ENCODE measurements around the gene FKBP3.

FKBP3 gene

DNA sequence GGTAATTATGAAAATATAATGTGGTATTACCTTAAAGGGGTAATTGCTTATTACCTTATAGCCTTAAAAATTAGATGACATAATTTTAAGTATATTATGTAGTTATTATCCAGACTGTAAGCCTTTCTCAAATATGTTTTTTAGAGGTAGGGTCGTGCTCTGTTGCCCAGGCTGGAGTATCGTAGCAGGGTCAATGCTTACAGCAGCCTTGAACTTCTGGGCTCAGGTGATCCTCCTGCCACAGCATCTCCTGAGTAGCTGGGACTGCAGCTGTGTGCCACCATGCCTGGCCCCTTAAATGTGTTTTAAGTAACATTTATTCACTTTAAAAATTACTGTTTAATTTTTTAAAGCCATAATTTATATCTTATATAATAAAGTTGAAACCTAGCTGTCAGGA is 40.0 kb downstream of the FKBP3 start:
- no peak for DNase-seq (ENCODE audit: extremely low read depth, insufficient read length)
- H3K36me3 ChIP-seq (ENCODE audit: control insufficient read depth, insufficient read depth, low read length), result peaks cover 3% of the 10 kb centered on the region
- no peak overlapping the region for H3K4me3 ChIP-seq (replicated peaks; ENCODE audit: low read depth, low read length)
- no peaks in the 10 kb centered on the region for H3K27me3 ChIP-seq (replicated peaks; ENCODE audit: control insufficient read depth, insufficient read depth, low read length)
- TF ChIP-seq, protein P1, sequence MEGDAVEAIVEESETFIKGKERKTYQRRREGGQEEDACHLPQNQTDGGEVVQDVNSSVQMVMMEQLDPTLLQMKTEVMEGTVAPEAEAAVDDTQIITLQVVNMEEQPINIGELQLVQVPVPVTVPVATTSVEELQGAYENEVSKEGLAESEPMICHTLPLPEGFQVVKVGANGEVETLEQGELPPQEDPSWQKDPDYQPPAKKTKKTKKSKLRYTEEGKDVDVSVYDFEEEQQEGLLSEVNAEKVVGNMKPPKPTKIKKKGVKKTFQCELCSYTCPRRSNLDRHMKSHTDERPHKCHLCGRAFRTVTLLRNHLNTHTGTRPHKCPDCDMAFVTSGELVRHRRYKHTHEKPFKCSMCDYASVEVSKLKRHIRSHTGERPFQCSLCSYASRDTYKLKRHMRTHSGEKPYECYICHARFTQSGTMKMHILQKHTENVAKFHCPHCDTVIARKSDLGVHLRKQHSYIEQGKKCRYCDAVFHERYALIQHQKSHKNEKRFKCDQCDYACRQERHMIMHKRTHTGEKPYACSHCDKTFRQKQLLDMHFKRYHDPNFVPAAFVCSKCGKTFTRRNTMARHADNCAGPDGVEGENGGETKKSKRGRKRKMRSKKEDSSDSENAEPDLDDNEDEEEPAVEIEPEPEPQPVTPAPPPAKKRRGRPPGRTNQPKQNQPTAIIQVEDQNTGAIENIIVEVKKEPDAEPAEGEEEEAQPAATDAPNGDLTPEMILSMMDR (IDR thresholded peaks at IDR 0.05; ENCODE audit: insufficient read depth, low read length, poor library complexity, severe bottlenecking), result no peak

DNA sequence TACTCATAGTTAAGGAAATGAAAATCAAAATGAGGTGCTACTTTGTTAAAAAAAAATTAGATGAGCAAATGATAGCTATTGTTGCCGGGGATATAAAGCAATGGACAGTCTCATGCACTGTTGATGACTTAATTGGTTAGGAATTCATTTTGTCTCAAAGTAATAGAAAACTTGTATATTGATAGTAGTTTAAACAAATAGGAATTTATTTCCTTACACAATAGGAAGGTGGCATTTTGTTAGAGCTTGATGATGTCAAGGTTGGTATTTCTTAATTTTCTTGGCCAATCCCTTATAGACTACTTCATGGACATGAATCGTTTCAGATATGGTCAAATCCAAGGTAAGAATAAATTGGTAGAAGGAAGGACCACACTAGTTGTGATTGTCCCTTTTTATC is 42.6 kb downstream of the FKBP3 start:
- Histone ChIP-seq H3K27me3 (replicated peaks; ENCODE audit: control insufficient read depth, insufficient read depth, low read length) (no peaks in the 10 kb centered on the region), H3K36me3 (ENCODE audit: control insufficient read depth, insufficient read depth, low read length) (peaks cover 3% of the 10 kb centered on the region), H3K4me3 (replicated peaks; ENCODE audit: low read depth, low read length) (no peak overlapping the region)
- TF ChIP-seq, protein P1 (IDR thresholded peaks at IDR 0.05; ENCODE audit: insufficient read depth, low read length, poor library complexity, severe bottlenecking), result no peak
- no peak for DNase-seq (ENCODE audit: extremely low read depth, insufficient read length)

DNA sequence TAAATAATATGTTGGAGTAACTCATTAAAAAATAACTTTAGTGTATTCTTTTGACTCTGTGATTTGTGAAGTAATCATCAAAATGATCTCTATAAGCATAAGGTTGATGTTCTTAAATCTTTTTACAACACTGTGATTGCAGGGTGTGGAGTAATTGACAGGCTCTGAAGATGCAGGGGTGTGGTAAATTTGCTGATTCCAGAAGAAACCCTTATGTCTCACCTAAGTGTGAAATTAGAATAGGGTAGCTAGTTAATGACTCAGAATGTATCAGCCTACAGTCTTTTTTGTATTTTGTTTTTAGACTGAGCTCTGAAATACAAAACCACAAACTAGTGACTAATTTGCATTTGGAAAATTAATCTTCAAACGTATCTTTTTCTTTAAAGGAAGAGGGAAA is 44.5 kb downstream of the FKBP3 start:
- Histone ChIP-seq H3K36me3 (ENCODE audit: control insufficient read depth, insufficient read depth, low read length) (no peaks in the 10 kb centered on the region; the same call in none of the 2 replicates), H3K27me3 (replicated peaks; ENCODE audit: control insufficient read depth, insufficient read depth, low read length) (no peaks in the 10 kb centered on the region), H3K4me3 (replicated peaks; ENCODE audit: low read depth, low read length) (no peak overlapping the region)
- TF ChIP-seq, protein P1 (IDR thresholded peaks at IDR 0.05; ENCODE audit: insufficient read depth, low read length, poor library complexity, severe bottlenecking), result no peak
- peak; percentile 23 for DNase-seq (ENCODE audit: extremely low read depth, insufficient read length)

DNA sequence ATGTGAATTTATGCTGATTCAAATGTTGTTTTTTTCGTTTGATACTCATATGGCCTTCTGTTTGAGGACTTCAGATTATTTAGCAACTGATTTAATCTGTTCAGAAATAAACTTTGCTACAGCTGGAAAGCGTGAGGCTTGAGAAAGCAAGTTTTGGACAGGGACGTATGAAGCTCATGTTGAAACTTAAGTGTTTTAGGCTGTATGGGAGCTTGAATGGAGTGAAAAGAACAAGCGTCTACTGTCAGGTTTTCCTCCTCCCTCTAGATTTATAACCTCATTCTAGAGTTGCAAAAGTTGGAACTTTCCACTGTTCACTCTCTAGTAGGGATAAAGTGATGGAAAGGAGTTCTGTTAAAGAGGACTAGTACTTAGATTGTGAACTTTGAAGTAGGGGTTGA is 49.3 kb downstream of the FKBP3 start:
- DNase-seq (ENCODE audit: extremely low read depth, insufficient read length), result no peak
- H3K36me3 ChIP-seq (ENCODE audit: control insufficient read depth, insufficient read depth, low read length), result no peaks in the 10 kb centered on the region; the same call in 1 of the 2 replicates
- TF ChIP-seq, protein P1 (IDR thresholded peaks at IDR 0.05; ENCODE audit: insufficient read depth, low read length, poor library complexity, severe bottlenecking), result no peak
- H3K4me3 ChIP-seq (replicated peaks; ENCODE audit: low read depth, low read length), result peak overlapping the region; percentile 74
- H3K27me3 ChIP-seq (replicated peaks; ENCODE audit: control insufficient read depth, insufficient read depth, low read length), result no peaks in the 10 kb centered on the region

DNA sequence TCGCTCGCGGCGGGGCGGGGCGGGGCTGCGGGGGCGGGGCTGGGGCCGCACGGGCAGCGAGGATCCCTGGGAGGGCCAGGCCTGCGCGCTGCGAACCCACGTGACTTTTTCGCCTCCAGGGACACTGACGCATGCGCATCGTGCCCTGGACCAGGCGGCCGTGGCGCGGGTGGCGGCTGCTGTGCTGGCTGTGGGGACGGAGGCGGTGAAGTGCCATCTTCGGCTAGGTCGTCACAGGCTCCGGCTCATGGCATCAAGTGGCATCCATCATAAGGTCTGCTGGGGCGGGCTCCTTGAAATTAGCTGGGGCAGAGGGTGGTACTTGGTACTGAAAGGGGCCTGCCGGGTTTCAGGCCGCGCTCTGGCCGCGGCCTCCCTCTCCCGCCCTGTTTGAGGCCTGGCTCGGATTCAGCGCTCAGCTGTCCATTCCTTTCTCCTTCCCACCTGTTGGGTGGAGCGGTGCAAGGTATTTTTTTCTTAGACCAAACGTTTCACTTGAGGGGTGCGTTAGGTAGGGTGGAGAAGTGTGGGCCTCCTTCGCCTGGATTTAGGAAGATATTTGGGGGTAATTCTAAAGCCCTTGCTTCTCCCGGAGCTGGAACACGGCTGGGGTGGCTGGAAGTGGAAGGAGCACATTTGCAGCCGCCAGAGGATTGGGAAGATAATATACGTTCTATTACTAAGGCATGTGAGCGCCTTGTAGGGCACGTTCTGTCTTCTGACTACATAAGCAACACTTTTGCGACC is 50.1 kb downstream of the FKBP3 start, which contains the start of gene PRPF39:
Gene PRPF39, plus strand, starts transcription at position 141 of the 747 bp plus-strand sequence. CDS start 11,124 bp downstream, outside the sequence.
- TF ChIP-seq, protein P1 (IDR thresholded peaks at IDR 0.05; ENCODE audit: insufficient read depth, low read length, poor library complexity, severe bottlenecking), result no peak
- Histone ChIP-seq H3K4me3 (replicated peaks; ENCODE audit: low read depth, low read length) (peak within 1 kb of the TSS; percentile 74), H3K36me3 (ENCODE audit: control insufficient read depth, insufficient read depth, low read length) (no peaks in the 10 kb centered on the region), H3K27me3 (replicated peaks; ENCODE audit: control insufficient read depth, insufficient read depth, low read length) (no peaks in the 10 kb centered on the region)
- peak; percentile 95 for DNase-seq (ENCODE audit: extremely low read depth, insufficient read length)
